Activated CD4-positive, alpha-beta T cell treated with anti-CD3 and anti-CD28 coated beads for 36 hours (primary cell): Measurements from ENCODE around the gene MED8. TPM values are rescaled to one million over a fixed set of nuclear protein-coding genes. Genes with fewer than 3 reads are reported as not detected.
A peak's percentile ranks its signal among the peaks of the same experiment; 100 is the strongest.
"Not testable (repeated sequence)": the region's sequence is repeated elsewhere in the genome, so short reads cannot be mapped to it uniquely, and the experiment has no call there.

Experiments
- ATAC-seq: fragments of 200-7000 bp; cut with Tn5 transposase; one replicate; pipeline ENCODE4 v1.10.0; 2021; ENCODE audit warnings: mild to moderate bottlenecking, moderate library complexity
- CTCF ChIA-PET: fragments of 350-600 bp; sonication (Branson Sonifier 250); formaldehyde crosslinking; loops from one replicate; lab custom pipeline; 2021; ENCODE audit warnings: antibody characterized with exemption; lab: Charles Lee
- POLR2A ChIA-PET: fragments of 350-600 bp; sonication (Branson Sonifier 250); formaldehyde crosslinking; loops from one replicate; lab custom pipeline; 2021; ENCODE audit warnings: antibody characterized with exemption, inconsistent platforms; lab: Charles Lee
- DNase-seq: peaks from one replicate; pipeline ENCODE4 v3.0.0-alpha.2; 2020
- H3K27ac Mint-ChIP-seq: one replicate; pipeline ENCODE4 v1.8.0; 2021; ENCODE audit warnings: mixed read lengths
- H3K27me3 Mint-ChIP-seq: one replicate; pipeline ENCODE4 v1.8.0; 2021; ENCODE audit warnings: mixed read lengths
- H3K36me3 Mint-ChIP-seq: one replicate; pipeline ENCODE4 v1.8.0; 2021; ENCODE audit warnings: low read depth, mixed read lengths
- H3K4me1 Mint-ChIP-seq: one replicate; pipeline ENCODE4 v1.8.0; 2021; ENCODE audit warnings: mixed read lengths
- H3K4me3 Mint-ChIP-seq: one replicate; pipeline ENCODE4 v1.8.0; 2021; ENCODE audit warnings: mild to moderate bottlenecking, moderate library complexity, mixed read lengths
- H3K9me3 Mint-ChIP-seq: one replicate; pipeline ENCODE4 v1.8.0; 2021; ENCODE audit warnings: low read depth, mixed read lengths
- intact Hi-C, 2 experiments: fragments of 100-400 bp; cut with DNase I in 1 of 2; cut with micrococcal nuclease in 1 of 2; formaldehyde crosslinking; loops; one replicate each; pipeline versions ENCODE4 v1.14.2 to v1.15.1; 2022 to 2024; cut with DNase I, micrococcal nuclease
- total RNA-seq, 2 experiments: library from RNA; stranded (reverse); gene quantifications; one replicate each; pipeline ENCODE4 v1.2.3, GENCODE V29; 2021

The MED8 gene
- total RNA-seq, 2 experiments from 2014 or later = 32.3 to 36.6 TPM

- no peak overlapping the region for H3K27ac Mint-ChIP-seq
- no peak for DNase-seq
- H3K27me3 Mint-ChIP-seq = no peaks in the 10 kb centered on the region
- no peak for ATAC-seq
- ChIA-PET POLR2A (no interaction called here), CTCF (no interaction called here)
- no peak overlapping the region for H3K4me3 Mint-ChIP-seq
- no peaks in the 10 kb centered on the region for H3K9me3 Mint-ChIP-seq
- H3K36me3 Mint-ChIP-seq = peaks cover 33% of the 10 kb centered on the region
- peaks cover 6% of the 10 kb centered on the region for H3K4me1 Mint-ChIP-seq
- intact Hi-C loops = no loop called here
These were observed 12.7 kb upstream of the MED8 start for GRCh38 chr1:43402089-43402865.

GRCh38 chr1:43400441-43400840 is 10.8 kb upstream of the MED8 start:
- CTCF ChIA-PET = interaction anchor here (1.0 to 1.9 kb wide), 2 partner anchors 16 to 174 kb away, joined by 3 to 7 read pairs; no protein-coding TSS in a partner anchor
- peaks cover 20% of the 10 kb centered on the region for H3K36me3 Mint-ChIP-seq
- POLR2A ChIA-PET, H3K4me3 Mint-ChIP-seq, H3K9me3 Mint-ChIP-seq, DNase-seq, H3K4me1 Mint-ChIP-seq, H3K27ac Mint-ChIP-seq, H3K27me3 Mint-ChIP-seq, intact Hi-C loops, ATAC-seq: not testable (repeated sequence)

GRCh38 chr1:43398227-43398626 is 8.6 kb upstream of the MED8 start:
- CTCF ChIA-PET = no interaction called here
- no peak for DNase-seq
- intact Hi-C loops = no loop called here
- Mint-ChIP-seq H3K4me3 (no peak overlapping the region), H3K27me3 (no peaks in the 10 kb centered on the region), H3K36me3 (peaks cover 10% of the 10 kb centered on the region), H3K27ac (no peak overlapping the region), H3K9me3 (no peaks in the 10 kb centered on the region), H3K4me1 (peaks cover 6% of the 10 kb centered on the region)
- POLR2A ChIA-PET = no interaction called here
- no peak for ATAC-seq

- H3K27ac Mint-ChIP-seq = no peak overlapping the region
- CTCF ChIA-PET = interaction anchor here (1.5 kb wide), 1 partner anchor 169 kb away, joined by 4 read pairs; no protein-coding TSS in a partner anchor
- intact Hi-C loops = no loop called here
- H3K4me1 Mint-ChIP-seq = peaks cover 12% of the 10 kb centered on the region
- no peaks in the 10 kb centered on the region for H3K27me3 Mint-ChIP-seq
- ATAC-seq (no peak), DNase-seq (no peak)
- H3K4me3 Mint-ChIP-seq = no peak overlapping the region
- POLR2A ChIA-PET = no interaction called here
- H3K36me3 Mint-ChIP-seq = peaks cover 5% of the 10 kb centered on the region
- no peaks in the 10 kb centered on the region for H3K9me3 Mint-ChIP-seq
These were observed 6.5 kb upstream of the MED8 start for GRCh38 chr1:43396059-43396458.

GRCh38 chr1:43395523-43395922 is 5.9 kb upstream of the MED8 start:
- intact Hi-C loops = no loop called here

GRCh38 chr1:43392702-43393101 is 3.1 kb upstream of the MED8 start:
- peaks cover 4% of the 10 kb centered on the region for H3K36me3 Mint-ChIP-seq
- H3K27ac Mint-ChIP-seq = no peak overlapping the region
- H3K4me1 Mint-ChIP-seq = peaks cover 36% of the 10 kb centered on the region
- intact Hi-C loops = no loop called here
- DNase-seq = no peak
- CTCF ChIA-PET = no interaction called here
- POLR2A ChIA-PET = no interaction called here
- ATAC-seq = no peak
- H3K9me3 Mint-ChIP-seq = no peaks in the 10 kb centered on the region
- H3K4me3 Mint-ChIP-seq = no peak overlapping the region
- no peaks in the 10 kb centered on the region for H3K27me3 Mint-ChIP-seq

More at GRCh38 chr1:43395523-43395922, 5.9 kb upstream of the MED8 start:
- H3K27ac Mint-ChIP-seq = no peak overlapping the region
- ChIA-PET POLR2A (no interaction called here), CTCF (interaction anchor here (1.5 kb wide), 1 partner anchor 168 kb away, joined by 4 read pairs; no protein-coding TSS in a partner anchor)
- H3K4me1 Mint-ChIP-seq = peaks cover 17% of the 10 kb centered on the region
- peaks cover 5% of the 10 kb centered on the region for H3K36me3 Mint-ChIP-seq
- no peak for ATAC-seq
- no peak for DNase-seq
- H3K9me3 Mint-ChIP-seq = no peaks in the 10 kb centered on the region
- no peaks in the 10 kb centered on the region for H3K27me3 Mint-ChIP-seq
- H3K4me3 Mint-ChIP-seq = no peak overlapping the region

GRCh38 chr1:43388613-43389012 is 987 bp downstream of the MED8 start:
- peak overlapping the region; percentile 99 for H3K4me3 Mint-ChIP-seq
- peak overlapping the region; percentile 97 for H3K27ac Mint-ChIP-seq
- no peaks in the 10 kb centered on the region for H3K9me3 Mint-ChIP-seq
- DNase-seq (no peak), ATAC-seq (no peak)
- no peaks in the 10 kb centered on the region for H3K27me3 Mint-ChIP-seq
- H3K36me3 Mint-ChIP-seq = peaks cover 29% of the 10 kb centered on the region
- peaks cover 39% of the 10 kb centered on the region for H3K4me1 Mint-ChIP-seq
- intact Hi-C loops = loop anchor here (1.0 to 10.0 kb wide), 6 partner anchors 20 to 934 kb away; partner anchors contain the start of genes ATP6V0B (in 1 of the 2), CDC20 (in 1 of the 2), DPH2 (in 1 of the 2) and ELOVL1 (in 1 of the 2)
- ChIA-PET POLR2A (no interaction called here), CTCF (interaction anchor here (0.7 to 1.7 kb wide), 4 partner anchors 12 to 217 kb away, joined by 3 to 7 read pairs (median 3); partner anchors contain the start of genes CFAP57 and EBNA1BP2)

- ChIA-PET POLR2A (interaction anchor here (0.6 kb wide), 1 partner anchor 12 kb away, joined by 3 read pairs; no protein-coding TSS in a partner anchor), CTCF (no interaction called here)
- Mint-ChIP-seq H3K4me3 (peak overlapping the region; percentile 99), H3K27ac (peak overlapping the region; percentile 97), H3K9me3 (no peaks in the 10 kb centered on the region), H3K27me3 (no peaks in the 10 kb centered on the region), H3K4me1 (peaks cover 39% of the 10 kb centered on the region), H3K36me3 (peaks cover 32% of the 10 kb centered on the region)
- DNase-seq = no peak
- intact Hi-C loops = loop anchor here in 1 of 2 experiments (5.0 to 10.0 kb wide), 4 partner anchors 319 to 933 kb away; partner anchors contain the start of genes ATP6V0B, DPH2, PPCS and SLC2A1
- ATAC-seq = no peak
These were observed 1.5 kb downstream of the MED8 start for GRCh38 chr1:43387976-43388599.

GRCh38 chr1:43386676-43387075 is 2.9 kb downstream of the MED8 start:
- no peak overlapping the region for H3K27ac Mint-ChIP-seq
- peaks cover 36% of the 10 kb centered on the region for H3K4me1 Mint-ChIP-seq
- intact Hi-C loops = loop anchor here in 1 of 2 experiments (5.0 to 10.0 kb wide), 4 partner anchors 321 to 932 kb away; partner anchors contain the start of genes ATP6V0B, DPH2, PPCS and SLC2A1
- CTCF ChIA-PET = interaction anchor here (1.4 kb wide), 1 partner anchor 28 kb away, joined by 4 read pairs; no protein-coding TSS in a partner anchor
- no peak for ATAC-seq
- POLR2A ChIA-PET = no interaction called here
- no peak for DNase-seq
- peaks cover 43% of the 10 kb centered on the region for H3K36me3 Mint-ChIP-seq
- no peak overlapping the region for H3K4me3 Mint-ChIP-seq
- no peaks in the 10 kb centered on the region for H3K27me3 Mint-ChIP-seq
- no peaks in the 10 kb centered on the region for H3K9me3 Mint-ChIP-seq

- ATAC-seq (no peak), DNase-seq (no peak)
- ChIA-PET CTCF (interaction anchor here (1.2 kb wide), 1 partner anchor 17 kb away, joined by 3 read pairs; no protein-coding TSS in a partner anchor), POLR2A (interaction anchor here (0.6 kb wide), 1 partner anchor 373 kb away, joined by 3 read pairs; no protein-coding TSS in a partner anchor)
- H3K9me3 Mint-ChIP-seq = no peaks in the 10 kb centered on the region
- no peaks in the 10 kb centered on the region for H3K27me3 Mint-ChIP-seq
- no peak overlapping the region for H3K27ac Mint-ChIP-seq
- H3K4me1 Mint-ChIP-seq = peaks cover 17% of the 10 kb centered on the region
- peaks cover 56% of the 10 kb centered on the region for H3K36me3 Mint-ChIP-seq
- no peak overlapping the region for H3K4me3 Mint-ChIP-seq
- intact Hi-C loops = loop anchor here in 1 of 2 experiments (10.0 kb wide), 1 partner anchor 929 kb away; the partner anchor contains the start of genes PPCS and ZMYND12
These were observed 6.2 kb downstream of the MED8 start for GRCh38 chr1:43383449-43383848.
